Fibroblast of pulmonary artery (primary cell): ENCODE measurements around the gene ARHGAP24.
A peak's percentile ranks its signal among the peaks of the same experiment; 100 is the strongest.

Experiments used
- DNase-seq: peaks from one replicate; pipeline ENCODE4 v3.0.0-alpha.2; 2010; ENCODE audit warnings: low read depth
- H3K4me3 ChIP-seq: replicated peaks from 2 replicates; pipeline ENCODE4 v1.5.1; 2011; ENCODE audit warnings: low read depth, mild to moderate bottlenecking, control low read depth, low read length, moderate library complexity
- CTCF ChIP-seq: IDR thresholded peaks from 2 replicates; pipeline ENCODE4 v1.5.1; 2011; ENCODE audit warnings: mild to moderate bottlenecking, control low read depth, low read length, inconsistent platforms; ENCODE audit errors: missing control alignments

Gene ARHGAP24

GRCh38 chr4:85790582-85790981 is 315.6 kb downstream of the ARHGAP24 start:
- TF ChIP-seq CTCF = no peak
- DNase-seq = peak; percentile 54
- no peak overlapping the region for H3K4me3 ChIP-seq

- no peak for TF ChIP-seq CTCF
- no peak overlapping the region for H3K4me3 ChIP-seq
- no peak for DNase-seq
These were observed 317.7 kb downstream of the ARHGAP24 start for GRCh38 chr4:85792376-85793232.

- no peak overlapping the region for H3K4me3 ChIP-seq
- DNase-seq = no peak
- TF ChIP-seq CTCF = no peak
These were observed 318.3 kb downstream of the ARHGAP24 start for GRCh38 chr4:85793233-85793585.

GRCh38 chr4:85798012-85798770 is 323.2 kb downstream of the ARHGAP24 start:
- TF ChIP-seq CTCF = no peak
- H3K4me3 ChIP-seq = no peak overlapping the region
- DNase-seq = peak; percentile 58

- H3K4me3 ChIP-seq = no peak overlapping the region
- no peak for TF ChIP-seq CTCF
- no peak for DNase-seq
These were observed 328.9 kb downstream of the ARHGAP24 start for GRCh38 chr4:85803856-85804255.

- TF ChIP-seq CTCF = no peak
- DNase-seq = no peak
- H3K4me3 ChIP-seq = no peak overlapping the region
These were observed 330.9 kb downstream of the ARHGAP24 start for GRCh38 chr4:85805891-85806290.
